Stimulated activated CD4-positive, alpha-beta T cell treated with anti-CD3 and anti-CD28 coated beads, Interleukin-15, amount 100 ng/mL, for 48 hours (primary cell): ENCODE data around the gene IFRD1.
"Not testable (repeated sequence)": the region's sequence is repeated elsewhere in the genome, so short reads cannot be mapped to it uniquely, and the experiment has no call there.

ENCODE experiments used
- DNase-seq, 2 donors: peaks; one replicate each; pipeline ENCODE4 v3.0.0-alpha.2; 2020; ENCODE audit warnings: low read depth in 2 of 2

IFRD1 gene

GRCh38 chr7:112515989-112516388 lies 65.7 kb downstream of the IFRD1 start:
- DNase-seq: no peak

- not testable (repeated sequence) for DNase-seq
These were observed 66.2 kb downstream of the IFRD1 start for GRCh38 chr7:112516418-112516817.

- DNase-seq: no peak
These were observed 67.2 kb downstream of the IFRD1 start for GRCh38 chr7:112517487-112517886.

- no peak for DNase-seq
These were observed 70.5 kb downstream of the IFRD1 start for GRCh38 chr7:112520787-112521186.

- no peak for DNase-seq
These were observed 71.7 kb downstream of the IFRD1 start for GRCh38 chr7:112521942-112522341.

- no peak for DNase-seq
These were observed 73.6 kb downstream of the IFRD1 start for GRCh38 chr7:112523871-112524270.
